HG03280 (cell line): ENCODE results near the gene TRPM2.

Source experiments
- ATAC-seq: cut with Tn5 transposase; IDR thresholded peaks from one replicate; pipeline ENCODE4 v1.9.1; 2021; ENCODE audit warnings: mild to moderate bottlenecking, moderate library complexity; ENCODE audit not compliant: unreplicated experiment

Gene TRPM2

DNA sequence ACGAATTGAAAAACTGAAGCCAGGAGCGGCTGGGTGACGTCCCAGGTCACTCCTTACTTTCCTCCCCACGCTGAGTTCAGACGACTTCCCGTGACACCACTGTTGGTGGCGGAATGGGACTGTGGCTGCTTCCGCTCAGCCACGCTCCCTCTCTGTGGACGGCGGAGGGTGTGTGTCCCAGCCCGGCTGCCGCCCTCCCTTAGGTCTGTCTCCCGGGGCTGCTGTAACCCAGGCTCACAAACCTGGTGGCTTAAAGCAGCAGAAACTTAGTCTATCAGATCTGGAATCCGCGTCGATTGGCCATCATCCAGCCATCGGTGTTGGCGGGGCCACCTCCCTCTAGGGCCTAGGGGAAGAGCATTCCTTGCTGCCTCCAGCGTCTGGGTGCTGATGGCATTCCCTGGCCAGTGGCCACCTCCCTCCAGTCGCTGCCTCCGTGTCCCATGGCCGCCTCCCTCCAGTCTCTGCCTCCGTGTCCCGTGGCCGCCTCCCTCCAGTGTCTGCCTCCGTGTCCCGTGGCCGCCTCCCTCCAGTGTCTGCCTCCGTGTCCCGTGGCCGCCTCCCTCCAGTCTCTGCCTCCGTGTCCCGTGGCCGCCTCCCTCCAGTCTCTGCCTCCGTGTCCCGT lies 17.5 kb downstream of the TRPM2 start:
- no peak for ATAC-seq

DNA sequence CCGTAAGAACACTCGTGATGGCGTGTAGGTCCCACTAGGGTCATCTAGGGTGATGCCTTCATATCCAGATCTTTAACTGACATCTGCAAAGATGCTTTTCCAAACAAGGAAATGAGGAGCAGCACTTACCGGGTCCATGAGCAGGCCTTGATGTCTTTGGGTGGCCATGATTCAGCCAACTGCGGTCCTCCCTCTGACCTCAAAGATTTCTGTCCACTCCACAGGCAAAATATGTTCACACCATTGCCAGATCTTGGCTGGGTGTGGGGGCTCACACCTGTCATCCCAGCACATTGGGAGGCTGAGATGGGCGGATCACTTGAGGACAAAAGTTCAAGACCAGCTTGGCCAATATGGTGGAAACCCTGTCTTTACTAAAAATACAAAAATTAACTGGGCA lies 18.2 kb downstream of the TRPM2 start:
- no peak for ATAC-seq

DNA sequence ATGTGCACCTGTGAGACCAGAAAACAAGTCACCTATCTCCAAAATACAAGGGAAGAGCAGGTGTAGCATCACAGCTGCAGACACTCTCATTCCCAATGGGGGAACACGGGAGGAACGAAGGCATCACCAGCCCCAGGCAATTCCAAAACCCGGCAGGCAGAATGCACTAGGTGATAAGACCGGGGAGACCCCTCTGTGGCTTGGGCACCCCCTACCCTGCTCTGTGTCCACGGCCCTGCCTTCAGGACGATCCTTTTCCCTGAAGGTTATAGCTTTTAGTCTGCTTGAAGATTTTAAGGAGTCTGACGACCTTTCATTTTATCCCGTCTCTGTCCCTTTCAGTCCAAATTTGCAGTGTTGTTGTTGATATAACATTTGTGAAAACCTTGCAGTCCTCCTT lies 19.2 kb downstream of the TRPM2 start:
- ATAC-seq = no peak

DNA sequence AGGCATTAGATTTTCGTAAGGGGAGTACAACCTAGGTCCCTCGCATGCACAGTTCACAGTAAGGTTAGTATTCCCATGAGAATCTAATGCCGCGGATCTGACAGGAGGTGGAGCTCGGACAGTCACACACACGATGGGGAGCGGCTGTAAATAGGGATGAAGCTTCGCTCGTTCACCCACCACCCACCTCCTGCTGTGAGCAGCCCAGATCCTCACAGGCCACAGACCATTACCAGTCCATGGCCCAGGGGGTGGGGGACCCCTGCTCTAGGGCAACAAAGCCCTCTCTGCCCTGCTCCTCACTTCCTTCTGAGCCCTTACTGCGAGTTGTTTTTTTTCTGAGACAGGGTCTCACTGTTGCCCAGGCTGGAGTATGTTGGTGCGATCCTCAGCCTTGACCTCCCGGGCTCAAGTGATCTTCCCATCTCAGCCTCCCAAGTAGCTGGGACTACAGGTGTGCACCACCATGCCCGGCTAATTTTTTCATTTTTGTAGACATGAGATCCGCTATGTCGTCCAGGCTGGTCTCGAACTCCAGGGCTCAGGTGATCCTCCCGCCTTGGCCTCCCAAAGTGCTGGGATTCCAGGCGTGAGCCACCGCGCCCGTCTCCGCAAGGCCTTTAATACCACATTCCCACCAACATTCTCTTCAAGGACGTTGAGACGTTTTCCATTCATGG lies 21.3 kb downstream of the TRPM2 start:
- no peak for ATAC-seq

DNA sequence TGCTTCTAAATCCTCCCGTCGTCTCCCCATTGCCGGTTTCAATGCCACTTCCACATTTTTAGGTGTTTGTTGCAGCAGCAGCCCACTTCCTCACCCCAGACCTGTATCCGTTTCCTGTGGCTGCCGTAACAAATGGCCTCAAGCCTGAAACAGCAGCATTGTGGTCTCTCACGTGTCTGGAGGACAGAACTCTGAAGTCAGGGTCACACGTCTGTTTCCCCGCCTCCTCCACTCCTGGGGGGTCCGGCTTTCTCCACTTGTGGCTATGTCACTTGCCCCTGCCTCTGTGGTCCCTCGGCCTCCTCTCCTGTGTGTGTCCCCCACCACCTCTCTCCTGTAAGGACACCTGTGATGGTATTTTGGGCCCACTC lies 21.8 kb downstream of the TRPM2 start:
- no peak for ATAC-seq

DNA sequence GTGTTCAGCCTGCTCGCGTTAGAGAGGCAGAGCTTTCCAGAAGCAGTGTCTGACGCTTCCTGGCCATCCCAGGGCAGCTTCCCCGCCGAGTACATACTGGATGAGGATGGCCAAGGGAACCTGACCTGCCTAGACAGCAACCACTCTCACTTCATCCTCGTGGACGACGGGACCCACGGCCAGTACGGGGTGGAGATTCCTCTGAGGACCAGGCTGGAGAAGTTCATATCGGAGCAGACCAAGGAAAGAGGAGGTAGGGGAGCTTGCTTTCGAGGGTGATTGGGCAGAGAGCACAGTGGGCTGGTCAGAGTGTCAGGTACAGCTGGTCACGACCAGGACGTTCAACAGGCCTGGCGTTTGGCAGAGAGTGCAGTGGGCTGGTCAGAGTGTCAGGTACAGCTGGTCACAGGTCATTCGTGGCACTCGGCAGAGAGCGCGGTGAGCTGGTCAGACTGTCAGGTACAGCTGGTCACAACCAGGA lies 22.4 kb downstream of the TRPM2 start:
- no peak for ATAC-seq

DNA sequence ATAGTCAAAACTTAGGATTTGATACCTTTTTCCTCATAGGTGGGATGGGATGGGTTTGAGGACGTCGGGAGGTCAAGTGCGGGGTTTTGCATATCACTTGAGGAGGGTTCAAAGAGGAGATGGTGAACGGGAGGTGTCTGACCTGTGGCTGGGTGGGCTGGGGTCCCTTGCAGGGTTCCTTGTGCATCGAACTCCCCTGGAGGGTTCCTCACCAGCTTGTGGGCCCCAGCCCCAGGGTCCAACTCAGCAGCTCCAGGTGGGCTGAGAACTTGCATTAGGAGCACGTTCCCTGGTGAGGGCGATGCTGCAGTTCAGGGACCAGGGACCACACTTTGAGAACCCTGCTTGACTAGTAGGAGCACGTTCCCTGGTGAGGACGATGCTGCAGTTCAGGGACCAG lies 23.2 kb downstream of the TRPM2 start:
- no peak for ATAC-seq

DNA sequence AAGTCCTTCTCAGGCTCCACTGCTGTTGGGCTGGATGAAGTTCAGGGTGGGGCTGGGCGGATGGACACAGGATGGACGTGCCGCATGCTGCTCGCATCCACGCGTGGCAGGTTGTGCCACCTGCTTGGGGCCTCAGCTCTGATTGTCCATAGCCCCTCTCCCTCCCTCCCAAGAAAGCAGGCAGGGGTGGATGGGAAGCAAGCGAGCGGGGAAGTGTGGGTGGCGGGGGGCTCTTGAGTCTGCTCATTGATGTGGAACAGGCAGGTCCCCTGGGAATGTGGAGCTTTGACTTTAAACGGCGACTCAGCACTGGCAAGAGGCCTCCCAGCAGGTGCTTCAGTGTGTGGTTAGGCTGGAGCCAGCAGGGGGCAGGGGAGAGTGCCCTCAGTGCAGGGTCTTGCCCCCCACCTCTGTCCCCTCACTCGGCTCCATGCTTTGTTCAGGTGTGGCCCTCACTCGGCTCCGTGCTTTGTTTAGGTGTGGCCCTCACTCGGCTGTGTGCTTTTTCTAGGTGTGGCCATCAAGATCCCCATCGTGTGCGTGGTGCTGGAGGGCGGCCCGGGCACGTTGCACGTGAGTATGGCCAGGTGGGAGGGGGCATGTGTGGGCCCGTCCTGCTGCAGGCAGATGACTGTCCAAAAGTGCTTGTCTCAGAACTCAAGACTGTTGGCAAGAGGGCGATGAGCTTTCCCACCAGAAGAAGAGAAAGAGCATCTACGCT lies 23.9 kb downstream of the TRPM2 start:
- ATAC-seq = no peak

DNA sequence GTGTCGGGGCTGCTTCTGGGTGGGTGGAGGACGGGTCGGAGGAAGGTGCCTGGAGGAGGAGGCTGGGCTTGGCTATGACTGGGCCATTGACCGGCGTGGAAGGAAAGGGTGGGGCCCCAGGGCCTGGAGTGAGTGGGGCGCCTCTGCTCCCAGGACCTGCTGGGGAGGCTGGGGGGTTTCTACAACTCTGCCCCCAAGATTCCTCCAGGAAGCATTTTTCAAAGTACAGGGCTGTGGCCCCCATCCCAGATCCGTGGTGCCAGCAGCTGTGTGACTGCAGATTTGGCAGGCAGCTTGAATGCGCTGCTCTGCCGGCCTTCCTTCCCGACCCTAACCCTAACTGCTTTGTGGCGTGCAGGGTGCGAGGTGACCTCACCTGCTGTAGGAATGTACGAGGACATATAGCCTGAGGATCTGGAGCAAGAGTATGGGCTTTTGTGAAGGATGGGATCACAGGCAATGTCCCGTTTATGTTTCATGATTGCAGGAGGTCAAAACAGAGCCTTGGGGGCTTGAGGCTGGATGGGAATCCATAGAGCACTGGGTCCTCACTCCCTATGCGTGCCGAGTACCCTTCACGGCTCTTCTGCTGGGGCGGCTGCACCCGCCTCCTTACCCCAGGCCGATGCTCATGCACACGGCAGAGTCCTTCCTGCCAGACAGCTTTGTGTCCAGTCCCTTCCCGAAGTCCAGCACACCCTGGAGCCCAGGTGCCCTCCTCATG lies 24.7 kb downstream of the TRPM2 start:
- no peak for ATAC-seq

DNA sequence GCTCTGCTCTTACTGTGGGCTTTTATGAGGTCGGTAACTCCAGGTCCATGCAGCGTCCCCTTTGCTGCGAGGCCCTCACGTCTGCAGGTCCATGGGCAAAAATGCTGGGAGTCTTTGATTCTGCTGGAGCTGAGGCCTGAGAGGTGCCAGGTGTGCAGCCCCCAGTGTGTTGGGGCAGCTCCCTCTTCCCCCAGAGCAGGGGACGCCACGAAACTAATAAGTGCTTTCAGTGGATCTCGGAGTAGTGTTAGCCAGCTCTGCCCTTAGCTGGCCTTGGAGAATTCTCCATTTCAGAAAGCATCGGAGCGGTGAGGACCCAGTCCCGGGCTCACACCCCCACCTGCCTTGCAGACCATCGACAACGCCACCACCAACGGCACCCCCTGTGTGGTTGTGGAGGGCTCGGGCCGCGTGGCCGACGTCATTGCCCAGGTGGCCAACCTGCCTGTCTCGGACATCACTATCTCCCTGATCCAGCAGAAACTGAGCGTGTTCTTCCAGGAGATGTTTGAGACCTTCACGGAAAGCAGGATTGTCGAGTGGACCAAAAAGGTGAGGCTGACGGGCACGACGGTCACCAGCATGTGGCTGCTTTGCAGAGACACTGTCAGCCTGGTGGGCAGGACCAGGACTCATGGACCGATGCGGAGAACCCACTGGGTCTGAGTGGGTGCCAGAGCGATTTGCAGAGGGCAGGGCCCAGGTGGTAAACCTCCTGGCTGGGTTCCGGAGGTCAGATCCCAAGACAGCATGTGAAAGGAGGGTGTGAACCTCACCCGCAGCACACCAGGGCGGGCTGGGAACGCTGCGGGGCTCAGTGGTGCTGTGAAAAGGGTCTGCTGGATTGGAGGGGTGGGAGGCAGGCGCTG lies 25.5 kb downstream of the TRPM2 start:
- no peak for ATAC-seq

DNA sequence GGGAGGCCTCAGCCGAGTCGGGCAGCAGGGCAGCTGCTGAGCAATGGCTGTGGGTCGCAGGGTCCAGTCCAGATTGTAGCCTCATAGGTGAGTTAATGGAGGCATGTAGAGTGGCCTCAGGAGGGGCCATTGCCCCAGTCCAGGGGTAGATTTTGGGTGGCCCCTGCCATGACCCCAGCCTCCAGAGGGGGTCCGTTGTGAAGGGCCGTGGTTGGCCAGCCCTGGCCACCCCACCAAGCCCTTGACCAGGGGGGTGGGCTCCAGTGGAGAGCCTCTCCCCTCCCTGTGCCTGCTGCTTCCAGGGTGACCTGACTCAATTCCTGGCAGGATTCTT lies 26.1 kb downstream of the TRPM2 start:
- no peak for ATAC-seq

DNA sequence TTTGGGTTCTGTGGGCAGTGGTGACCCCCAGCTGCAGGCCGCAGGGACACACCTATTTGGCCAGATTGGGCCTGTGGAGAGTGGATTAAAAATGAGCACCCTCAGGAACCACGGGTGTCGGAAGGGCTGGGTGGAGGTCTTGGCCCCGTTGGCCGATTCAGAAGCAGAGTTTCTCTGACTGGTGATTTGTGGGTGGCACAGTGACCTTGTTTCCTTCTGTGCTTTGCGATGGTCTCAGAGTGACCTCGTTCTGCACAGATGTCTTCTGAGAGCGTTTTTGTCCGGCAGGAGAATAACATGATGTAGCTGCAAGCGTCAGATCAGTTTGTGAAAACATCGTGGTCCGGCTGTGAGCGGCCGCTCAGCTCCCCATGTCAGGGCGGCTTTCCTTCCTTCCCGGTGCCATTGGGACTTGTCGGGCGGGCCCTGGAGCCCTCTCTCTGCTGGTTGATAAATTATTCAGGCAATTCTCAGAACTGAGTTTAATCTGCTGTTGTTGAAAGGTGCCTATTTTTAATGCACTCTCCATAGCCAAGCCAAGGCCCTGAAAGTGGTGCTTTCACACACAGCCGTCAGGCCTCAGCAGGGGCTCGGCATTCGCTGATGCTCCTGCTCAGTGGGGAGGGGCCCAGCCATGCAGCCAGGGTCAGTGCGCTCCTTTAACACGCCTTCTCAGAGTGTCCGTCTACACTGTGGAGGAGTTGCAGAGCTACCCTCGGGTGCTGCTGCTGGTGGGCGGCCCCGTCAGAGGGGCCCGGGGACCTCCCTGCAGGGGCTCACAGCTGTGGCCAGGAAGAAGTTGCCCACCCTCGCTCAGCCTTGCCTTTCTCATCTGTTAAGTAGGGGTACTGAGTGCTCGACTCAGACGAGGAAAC lies 26.8 kb downstream of the TRPM2 start:
- ATAC-seq = no peak

DNA sequence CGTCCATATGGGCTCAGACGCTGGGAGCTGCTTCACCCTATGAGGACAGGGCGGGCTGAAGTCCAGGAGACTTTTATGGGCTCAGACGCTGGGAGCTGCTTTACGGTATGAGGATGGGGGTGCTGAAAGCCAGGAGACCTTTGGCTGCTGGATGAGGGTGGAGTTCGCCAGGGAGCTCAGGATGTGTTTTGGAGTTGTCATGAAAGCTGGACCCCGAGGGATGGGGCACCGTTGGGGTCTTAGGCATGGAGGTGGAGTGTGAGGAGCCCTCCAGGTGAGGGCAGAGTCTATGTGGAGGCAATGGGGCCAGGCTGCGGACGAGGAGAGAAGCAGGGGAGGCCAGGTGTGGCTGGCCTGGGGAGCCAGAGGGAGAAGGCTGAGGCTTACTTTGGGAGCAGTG lies 27.5 kb downstream of the TRPM2 start:
- no peak for ATAC-seq

DNA sequence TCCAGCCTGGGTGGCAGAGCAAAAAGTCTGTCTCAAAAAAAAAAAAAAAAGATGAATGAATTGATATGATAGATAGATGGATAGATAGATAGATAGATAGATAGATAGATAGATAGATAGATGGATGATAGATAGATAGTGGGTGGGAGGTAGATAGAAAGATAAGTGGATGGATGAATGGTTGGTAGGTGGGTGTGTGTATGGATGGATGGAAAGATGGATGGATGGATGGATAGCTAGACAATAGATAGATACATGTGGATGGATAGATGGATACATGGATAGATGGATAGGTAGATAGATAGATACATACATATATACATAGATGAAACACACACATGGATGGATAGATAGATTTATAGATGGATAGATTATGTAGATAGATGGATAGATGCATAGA lies 28.5 kb downstream of the TRPM2 start:
- no peak for ATAC-seq

DNA sequence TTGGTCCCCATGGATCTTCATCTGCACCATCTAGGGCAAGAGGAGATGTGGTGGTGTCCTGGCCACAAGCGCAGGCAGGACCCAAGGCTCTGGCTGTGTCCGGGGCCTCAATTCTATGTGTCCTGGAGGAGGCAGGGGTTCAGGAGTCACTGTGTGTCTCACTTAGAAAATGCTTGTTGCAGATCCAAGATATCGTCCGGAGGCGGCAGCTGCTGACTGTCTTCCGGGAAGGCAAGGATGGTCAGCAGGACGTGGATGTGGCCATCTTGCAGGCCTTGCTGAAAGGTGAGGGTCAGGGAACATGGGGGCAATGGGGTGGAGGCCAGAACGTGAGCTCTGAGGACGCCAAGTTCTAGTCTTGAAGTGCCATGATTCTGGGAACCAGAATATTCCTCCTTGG lies 29.1 kb downstream of the TRPM2 start:
- no peak for ATAC-seq

DNA sequence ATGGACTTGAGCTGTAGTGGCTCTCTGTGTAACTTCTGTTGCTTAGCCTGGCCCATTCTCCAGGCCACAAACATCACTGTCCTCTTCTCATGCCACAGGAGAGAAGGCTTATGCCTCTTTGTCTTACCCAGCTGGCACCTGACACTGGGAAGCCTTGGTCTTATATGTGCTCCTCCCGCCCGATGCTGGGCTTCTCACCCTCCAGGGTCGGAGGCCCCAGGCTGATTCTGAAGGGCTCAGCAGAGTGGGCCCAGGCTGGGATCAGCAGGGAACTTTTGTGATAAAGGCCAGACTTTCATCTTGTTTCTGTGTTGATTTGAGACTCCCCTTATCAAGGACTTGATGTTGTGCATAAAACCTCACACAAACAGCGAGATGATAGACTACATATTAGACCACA lies 29.8 kb downstream of the TRPM2 start:
- ATAC-seq = no peak

DNA sequence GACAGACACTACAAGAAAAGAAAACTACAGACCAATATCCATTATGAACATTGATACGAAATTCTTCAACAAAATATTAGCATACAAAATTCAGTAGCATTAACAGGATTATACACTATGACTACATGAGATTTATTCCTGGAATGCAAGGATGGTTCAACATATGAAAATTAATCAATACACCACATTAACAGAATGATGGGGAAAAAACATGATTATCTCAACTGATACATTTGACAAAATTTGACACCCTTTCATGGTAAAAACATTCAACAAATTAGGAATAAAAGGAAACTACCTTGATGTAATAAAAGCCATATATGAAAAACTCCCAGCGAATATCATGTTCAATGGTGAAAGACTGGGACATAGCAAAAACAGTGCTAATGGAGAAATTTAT lies 31.5 kb downstream of the TRPM2 start:
- no peak for ATAC-seq

DNA sequence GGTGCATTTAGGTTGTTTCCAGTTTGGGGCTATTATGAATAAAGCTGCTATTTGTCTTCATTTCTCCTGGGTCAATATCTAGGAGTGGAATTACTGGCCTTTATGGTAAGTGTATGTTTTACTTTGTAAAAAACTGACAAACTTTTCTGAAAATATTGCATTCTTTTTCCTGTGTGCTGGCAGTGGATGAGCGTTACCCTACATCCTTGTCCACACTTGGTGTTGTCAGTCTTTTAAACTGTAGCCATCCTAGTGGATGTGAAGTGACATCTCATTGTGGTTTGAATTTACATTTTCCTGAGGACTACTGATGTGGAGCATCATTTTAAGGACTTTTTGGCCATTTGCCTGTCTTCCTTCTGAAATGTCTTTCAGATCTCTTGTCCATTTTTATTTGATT lies 35.9 kb downstream of the TRPM2 start:
- no peak for ATAC-seq

DNA sequence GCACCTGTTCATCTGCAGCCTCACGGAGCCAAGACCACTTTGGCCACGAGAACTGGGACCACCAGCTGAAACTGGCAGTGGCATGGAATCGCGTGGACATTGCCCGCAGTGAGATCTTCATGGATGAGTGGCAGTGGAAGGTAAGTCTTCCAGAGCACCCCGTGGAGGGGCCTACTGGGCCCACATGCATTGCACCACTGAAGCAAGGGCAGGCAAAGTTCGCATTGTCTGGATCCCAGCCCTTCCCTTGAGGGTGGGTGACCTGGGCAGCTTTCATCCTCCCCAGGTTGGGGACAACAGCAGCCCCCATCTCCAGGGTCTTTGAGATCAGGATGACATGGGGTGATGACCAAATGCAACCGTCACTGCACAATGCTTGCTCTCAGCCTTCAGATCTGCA lies 37.5 kb downstream of the TRPM2 start:
- ATAC-seq = no peak
